Endothelial cell (in vitro differentiated cells): ENCODE data around the gene INAFM2. TPM values are rescaled to one million over a fixed set of nuclear protein-coding genes. Genes with fewer than 3 reads are reported as not detected.

Experiments
- DNase-seq: peaks from one replicate; pipeline ENCODE4 v3.0.0; 2021; ENCODE audit warnings: low spot score
- H3K27ac Mint-ChIP-seq: one replicate; pipeline ENCODE4 v1.8.0; 2021; ENCODE audit warnings: mixed read lengths, inconsistent platforms; ENCODE audit not compliant: unreplicated experiment
- H3K27me3 Mint-ChIP-seq: one replicate; pipeline ENCODE4 v1.8.0; 2021; ENCODE audit warnings: mild to moderate bottlenecking, moderate library complexity, mixed read lengths, inconsistent platforms; ENCODE audit not compliant: unreplicated experiment
- H3K36me3 Mint-ChIP-seq: one replicate; pipeline ENCODE4 v1.8.0; 2021; ENCODE audit warnings: mild to moderate bottlenecking, low read depth, mixed read lengths, inconsistent platforms; ENCODE audit not compliant: unreplicated experiment
- H3K4me1 Mint-ChIP-seq: one replicate; pipeline ENCODE4 v1.8.0; 2021; ENCODE audit warnings: mild to moderate bottlenecking, mixed read lengths, inconsistent platforms; ENCODE audit not compliant: unreplicated experiment
- H3K4me3 Mint-ChIP-seq: one replicate; pipeline ENCODE4 v1.8.0; 2021; ENCODE audit warnings: mild to moderate bottlenecking, mixed read lengths, inconsistent platforms; ENCODE audit not compliant: unreplicated experiment
- H3K9me3 Mint-ChIP-seq: one replicate; pipeline ENCODE4 v1.8.0; 2021; ENCODE audit warnings: mixed read lengths, inconsistent platforms; ENCODE audit not compliant: unreplicated experiment
- total RNA-seq: library from RNA; stranded (reverse); fragmentation: NEBNext Ultra II Directional; extraction: Animal tissue kit (Norgen Biotek cat#: 25700); gene quantifications from one replicate; pipeline ENCODE4 v1.2.1, GENCODE V29; 2021; ENCODE audit not compliant: unreplicated experiment
- TF ChIP-seq, protein P1 (sequence below): fragments of 200-600 bp; sonication (generic); IDR thresholded peaks from one replicate; pipeline ENCODE4 v1.5.0; 2021; ENCODE audit warnings: antibody characterized with exemption; ENCODE audit not compliant: unreplicated experiment

INAFM2 gene
- total RNA-seq, 1 donor from 2014 or later: 17.7 TPM

DNA sequence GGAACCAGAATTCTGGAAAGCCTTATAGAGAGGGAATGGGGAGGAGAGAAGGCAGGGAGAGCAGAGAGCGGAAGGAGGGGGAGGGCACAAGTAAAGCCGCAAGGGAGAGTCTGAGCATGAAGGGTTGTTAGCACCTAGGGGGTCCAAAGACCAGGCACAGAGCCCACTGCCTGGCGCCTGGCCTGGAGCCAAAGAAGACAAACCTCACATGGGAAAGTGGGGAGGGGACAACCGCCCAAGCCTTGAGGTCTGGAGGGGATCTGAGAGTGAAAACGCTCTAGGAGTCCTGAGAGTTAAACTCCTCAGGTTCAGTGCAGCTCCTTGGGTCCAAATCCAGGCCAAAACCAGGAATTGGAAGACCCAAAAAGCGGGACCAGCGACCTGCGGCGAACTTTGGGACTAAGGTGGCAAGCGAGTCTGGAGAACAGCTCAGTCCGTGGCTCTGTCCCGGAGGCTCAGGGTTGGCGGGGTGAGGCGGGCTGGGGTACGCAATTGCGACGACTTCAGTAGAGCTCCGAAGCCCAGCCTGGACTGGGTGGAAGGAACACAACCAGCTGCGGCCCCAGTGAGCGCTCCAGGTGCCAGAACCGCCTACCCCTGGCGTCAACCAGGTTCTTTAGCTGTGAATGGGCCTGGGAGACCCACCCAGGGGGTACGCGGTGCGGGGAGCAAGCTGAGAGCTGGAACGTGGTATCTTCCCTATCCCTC lies 807 bp upstream of the INAFM2 start:
- Mint-ChIP-seq H3K36me3 (no peaks in the 10 kb centered on the region), H3K27me3 (peaks cover 18% of the 10 kb centered on the region), H3K4me3 (peak overlapping the region; percentile 79), H3K9me3 (no peaks in the 10 kb centered on the region), H3K27ac (no peak overlapping the region), H3K4me1 (peaks cover 36% of the 10 kb centered on the region)
- TF ChIP-seq, protein P1, sequence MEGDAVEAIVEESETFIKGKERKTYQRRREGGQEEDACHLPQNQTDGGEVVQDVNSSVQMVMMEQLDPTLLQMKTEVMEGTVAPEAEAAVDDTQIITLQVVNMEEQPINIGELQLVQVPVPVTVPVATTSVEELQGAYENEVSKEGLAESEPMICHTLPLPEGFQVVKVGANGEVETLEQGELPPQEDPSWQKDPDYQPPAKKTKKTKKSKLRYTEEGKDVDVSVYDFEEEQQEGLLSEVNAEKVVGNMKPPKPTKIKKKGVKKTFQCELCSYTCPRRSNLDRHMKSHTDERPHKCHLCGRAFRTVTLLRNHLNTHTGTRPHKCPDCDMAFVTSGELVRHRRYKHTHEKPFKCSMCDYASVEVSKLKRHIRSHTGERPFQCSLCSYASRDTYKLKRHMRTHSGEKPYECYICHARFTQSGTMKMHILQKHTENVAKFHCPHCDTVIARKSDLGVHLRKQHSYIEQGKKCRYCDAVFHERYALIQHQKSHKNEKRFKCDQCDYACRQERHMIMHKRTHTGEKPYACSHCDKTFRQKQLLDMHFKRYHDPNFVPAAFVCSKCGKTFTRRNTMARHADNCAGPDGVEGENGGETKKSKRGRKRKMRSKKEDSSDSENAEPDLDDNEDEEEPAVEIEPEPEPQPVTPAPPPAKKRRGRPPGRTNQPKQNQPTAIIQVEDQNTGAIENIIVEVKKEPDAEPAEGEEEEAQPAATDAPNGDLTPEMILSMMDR: no peak
- DNase-seq: no peak

DNA sequence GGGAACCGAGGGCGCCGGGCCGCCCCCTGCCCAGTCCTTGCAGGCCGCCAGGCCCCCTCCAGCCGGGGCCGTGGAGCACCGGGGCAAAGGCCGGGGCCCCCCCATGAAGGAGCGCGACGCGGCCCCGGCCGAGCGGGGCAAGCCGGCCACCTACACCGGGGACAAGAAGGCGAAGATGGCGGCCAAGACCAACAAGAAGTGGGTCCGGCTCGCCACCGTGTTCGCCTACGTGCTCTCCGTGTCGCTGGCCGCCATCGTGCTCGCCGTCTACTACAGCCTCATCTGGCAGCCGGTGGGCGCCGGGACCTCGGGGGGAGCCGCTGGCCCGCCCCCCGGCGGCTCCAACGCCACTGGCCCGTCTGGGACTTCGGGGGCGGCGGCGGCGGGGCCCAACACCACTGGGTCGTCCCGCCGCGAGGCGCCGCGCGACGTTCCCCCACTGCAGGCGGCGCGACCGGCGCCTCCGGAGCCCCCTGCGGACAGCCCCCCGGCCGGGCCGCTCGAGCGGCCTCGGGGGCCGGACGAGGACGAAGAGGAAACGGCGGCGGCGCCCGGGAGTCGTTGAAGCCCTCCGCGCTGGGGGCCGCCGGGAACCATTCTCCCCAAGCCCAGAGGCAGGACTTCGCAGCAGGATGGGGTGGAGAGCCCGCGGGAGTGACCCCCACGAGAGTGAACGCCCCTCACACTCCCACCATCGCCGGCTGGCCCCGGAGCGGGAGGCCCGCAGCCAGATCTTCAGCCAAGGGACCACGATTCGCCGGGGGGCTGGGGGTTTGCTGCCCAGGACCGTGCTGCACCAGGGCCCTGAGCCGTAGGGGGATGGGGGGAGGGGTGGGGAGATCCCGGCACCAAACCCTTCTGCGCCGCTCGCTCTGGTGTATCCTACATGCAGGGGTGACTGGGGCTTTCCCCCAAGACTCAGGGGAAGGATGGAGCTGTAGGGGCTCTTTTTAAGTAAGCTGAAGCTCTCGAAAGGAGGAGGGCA lies 753 bp downstream of the INAFM2 start:
- peaks cover 48% of the 10 kb centered on the region for H3K4me1 Mint-ChIP-seq
- H3K27me3 Mint-ChIP-seq: peaks cover 18% of the 10 kb centered on the region
- H3K36me3 Mint-ChIP-seq: no peaks in the 10 kb centered on the region
- H3K9me3 Mint-ChIP-seq: no peaks in the 10 kb centered on the region
- no peak overlapping the region for H3K27ac Mint-ChIP-seq
- TF ChIP-seq, protein P1: no peak
- H3K4me3 Mint-ChIP-seq: peak overlapping the region; percentile 88
- no peak for DNase-seq

DNA sequence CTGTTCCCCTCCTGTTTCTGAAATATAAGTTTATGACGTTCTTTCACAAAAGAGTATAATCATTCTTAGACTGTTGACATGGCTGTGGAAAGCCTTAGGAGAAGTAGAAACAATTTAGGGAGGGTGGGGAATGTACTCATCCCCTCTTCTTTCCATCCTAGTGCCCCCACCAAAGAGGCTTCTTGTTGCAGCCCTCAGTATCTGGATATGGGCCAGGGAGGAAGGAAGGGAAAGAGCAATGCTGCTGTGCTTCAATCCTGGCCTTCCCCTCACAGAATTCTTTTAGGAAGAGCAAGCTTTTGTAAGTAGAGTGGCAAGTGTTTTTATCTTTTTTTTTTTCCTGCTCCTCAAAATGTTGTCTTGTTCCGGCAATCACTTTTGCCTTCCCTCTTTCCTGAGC lies 1.7 kb downstream of the INAFM2 start:
- Mint-ChIP-seq H3K9me3 (no peaks in the 10 kb centered on the region), H3K27ac (peak overlapping the region; percentile 70), H3K4me1 (peaks cover 55% of the 10 kb centered on the region), H3K4me3 (peak overlapping the region; percentile 88), H3K36me3 (no peaks in the 10 kb centered on the region), H3K27me3 (peaks cover 16% of the 10 kb centered on the region)
- no peak for DNase-seq
- TF ChIP-seq, protein P1: no peak

DNA sequence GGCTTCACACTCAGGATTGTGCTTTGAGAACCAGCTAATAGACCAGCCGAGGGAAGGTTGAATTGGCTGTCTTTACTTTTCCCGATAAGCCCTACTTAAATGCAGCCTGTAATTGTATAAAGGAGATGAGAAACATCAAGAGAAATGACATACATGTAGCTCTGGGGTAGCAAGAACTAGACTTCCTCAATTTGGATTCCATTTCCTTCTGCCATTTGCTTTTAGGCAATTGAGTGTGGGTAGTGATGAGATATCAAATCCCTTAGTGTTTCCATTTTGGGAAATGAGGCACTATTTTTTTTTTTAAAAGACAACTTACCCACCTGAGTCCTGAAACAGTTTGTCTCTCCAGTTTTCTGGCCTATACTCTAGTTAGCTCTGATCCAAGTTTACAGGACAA lies 2.2 kb downstream of the INAFM2 start:
- TF ChIP-seq, protein P1: no peak
- no peak for DNase-seq
- Mint-ChIP-seq H3K4me1 (peaks cover 60% of the 10 kb centered on the region), H3K27me3 (peaks cover 16% of the 10 kb centered on the region), H3K9me3 (no peaks in the 10 kb centered on the region), H3K27ac (no peak overlapping the region), H3K36me3 (no peaks in the 10 kb centered on the region), H3K4me3 (no peak overlapping the region)

DNA sequence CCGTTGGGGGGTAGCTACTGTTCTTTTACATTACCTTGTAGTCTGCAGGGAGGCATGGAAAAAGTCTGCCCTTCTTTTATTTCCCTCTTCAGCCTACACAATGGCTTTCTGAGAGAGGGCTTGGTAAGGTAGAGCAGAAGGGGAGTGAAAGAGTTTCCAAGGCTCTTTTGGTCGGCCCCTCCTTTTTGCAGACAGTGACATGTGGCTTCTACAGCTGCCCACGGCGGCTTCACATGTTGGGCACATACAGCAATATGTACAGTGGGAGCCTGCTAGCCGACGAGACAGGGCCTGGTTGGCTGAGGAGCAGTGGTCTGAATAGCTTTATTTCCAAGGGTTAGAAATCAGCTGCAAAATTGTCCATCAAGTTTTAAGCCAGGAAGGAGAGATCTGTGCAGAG lies 4.0 kb downstream of the INAFM2 start:
- TF ChIP-seq, protein P1: no peak
- Mint-ChIP-seq H3K27me3 (peaks cover 4% of the 10 kb centered on the region), H3K4me1 (peaks cover 57% of the 10 kb centered on the region), H3K36me3 (no peaks in the 10 kb centered on the region), H3K27ac (no peak overlapping the region), H3K4me3 (no peak overlapping the region), H3K9me3 (no peaks in the 10 kb centered on the region)
- DNase-seq: no peak
